ENCODE measurements around the gene VEGFA.

- no peak for TF ChIP-seq CTCF (conservative IDR thresholded peaks at IDR 0.05)
- TF ChIP-seq ZFX (IDR thresholded peaks at IDR 0.05), result no peak
Observed at GRCh38 chr6:43765776-43766499, 4.1 kb upstream of the VEGFA start.
